HG03442 (cell line): ENCODE measurements around the gene ALG6.
"Not testable (repeated sequence)": the region's sequence is repeated elsewhere in the genome, so short reads cannot be mapped to it uniquely, and the experiment has no call there.

Source experiments
- ATAC-seq: cut with Tn5 transposase; IDR thresholded peaks from one replicate; pipeline ENCODE4 v1.9.1; 2021; ENCODE audit warnings: mild to moderate bottlenecking, moderate library complexity; ENCODE audit not compliant: unreplicated experiment

The ALG6 gene

GRCh38 chr1:63411066-63411465, 43.6 kb downstream of the ALG6 start:
- ATAC-seq, result no peak

GRCh38 chr1:63413394-63413793, 46.0 kb downstream of the ALG6 start:
- ATAC-seq, result no peak

- no peak for ATAC-seq
These were observed 47.4 kb downstream of the ALG6 start for GRCh38 chr1:63414691-63415365.

GRCh38 chr1:63418101-63418500, 50.7 kb downstream of the ALG6 start:
- no peak for ATAC-seq

GRCh38 chr1:63420746-63421145, 53.3 kb downstream of the ALG6 start:
- ATAC-seq, result not testable (repeated sequence)

- ATAC-seq, result no peak
These were observed 56.2 kb downstream of the ALG6 start for GRCh38 chr1:63423649-63424048.

- no peak for ATAC-seq
These were observed 61.4 kb downstream of the ALG6 start for GRCh38 chr1:63428815-63429214.

- ATAC-seq, result no peak
These were observed 61.9 kb downstream of the ALG6 start for GRCh38 chr1:63429281-63429680.

GRCh38 chr1:63435161-63435560, 67.7 kb downstream of the ALG6 start:
- no peak for ATAC-seq

- no peak for ATAC-seq
These were observed 74.7 kb downstream of the ALG6 start for GRCh38 chr1:63442141-63442475.

GRCh38 chr1:63448731-63449246, 81.4 kb downstream of the ALG6 start:
- no peak for ATAC-seq

- no peak for ATAC-seq
These were observed 83.0 kb downstream of the ALG6 start for GRCh38 chr1:63450416-63450815.

- ATAC-seq, result no peak
These were observed 85.8 kb downstream of the ALG6 start for GRCh38 chr1:63453232-63453631.

GRCh38 chr1:63454269-63454668, 86.8 kb downstream of the ALG6 start:
- no peak for ATAC-seq

GRCh38 chr1:63458750-63459149, 91.3 kb downstream of the ALG6 start:
- ATAC-seq, result no peak

GRCh38 chr1:63461661-63462230, 94.3 kb downstream of the ALG6 start:
- ATAC-seq, result no peak

GRCh38 chr1:63463248-63463647, 95.8 kb downstream of the ALG6 start:
- no peak for ATAC-seq

GRCh38 chr1:63466181-63466580, 98.8 kb downstream of the ALG6 start:
- no peak for ATAC-seq

- ATAC-seq, result no peak
These were observed 99.3 kb downstream of the ALG6 start for GRCh38 chr1:63466759-63467158.

- not testable (repeated sequence) for ATAC-seq
These were observed 101.3 kb downstream of the ALG6 start for GRCh38 chr1:63468683-63469082.

GRCh38 chr1:63475761-63476160, 108.3 kb downstream of the ALG6 start:
- ATAC-seq, result no peak

- ATAC-seq, result no peak
These were observed 112.6 kb downstream of the ALG6 start for GRCh38 chr1:63480057-63480456.

GRCh38 chr1:63486629-63487028, 119.2 kb downstream of the ALG6 start:
- ATAC-seq, result no peak
